ENCODE results near the gene DEFB121.
"Not testable (repeated sequence)": the region's sequence is repeated elsewhere in the genome, so short reads cannot be mapped to it uniquely, and the experiment has no call there.

The DEFB121 gene, protein sequence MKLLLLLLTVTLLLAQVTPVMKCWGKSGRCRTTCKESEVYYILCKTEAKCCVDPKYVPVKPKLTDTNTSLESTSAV

DNA sequence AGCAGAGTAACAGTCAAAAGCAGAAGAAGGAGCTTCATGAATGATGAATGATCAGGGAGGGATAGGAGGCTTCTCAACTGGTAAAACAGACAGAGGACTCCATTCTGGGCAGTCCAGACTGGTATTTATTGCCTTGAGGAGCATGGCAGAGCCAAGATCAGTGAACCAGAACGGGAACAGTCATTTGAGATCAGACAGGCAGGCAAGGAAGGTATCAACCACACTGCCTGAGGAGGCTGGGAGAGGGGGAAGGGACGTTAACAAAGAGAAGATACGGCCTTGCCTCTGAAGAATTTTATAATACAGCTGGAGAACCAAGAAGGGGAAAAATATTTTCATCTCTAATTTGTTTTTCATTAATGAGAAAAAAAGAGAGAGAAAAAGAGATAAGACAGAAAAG lies at the start of gene DEFB121:
Gene DEFB121 (minus strand): TSS at position 101 of the 400 bp plus-strand sequence. CDS start 63 bp downstream, at position 38.
- no peak within 1 kb of the TSS for H3K4me3 ChIP-seq
- H3K4me1 ChIP-seq: no peaks in the 10 kb centered on the region
- no peak for TF ChIP-seq Cebpa-rat (IDR thresholded peaks at IDR 0.05)
- no peaks in the 10 kb centered on the region for H4K20me1 ChIP-seq
- H3K27me3 ChIP-seq: no peaks in the 10 kb centered on the region
- no peak within 1 kb of the TSS for H3K4me2 ChIP-seq
- no peak within 1 kb of the TSS for H3K9ac ChIP-seq
- no peaks in the 10 kb centered on the region for H3K36me3 ChIP-seq
- no peak within 1 kb of the TSS for H3K27ac ChIP-seq
- 0 out of 2 replicates have a peak, but pooled peaks cover 5% of the 10 kb centered on the region for H3K9me3 ChIP-seq

DNA sequence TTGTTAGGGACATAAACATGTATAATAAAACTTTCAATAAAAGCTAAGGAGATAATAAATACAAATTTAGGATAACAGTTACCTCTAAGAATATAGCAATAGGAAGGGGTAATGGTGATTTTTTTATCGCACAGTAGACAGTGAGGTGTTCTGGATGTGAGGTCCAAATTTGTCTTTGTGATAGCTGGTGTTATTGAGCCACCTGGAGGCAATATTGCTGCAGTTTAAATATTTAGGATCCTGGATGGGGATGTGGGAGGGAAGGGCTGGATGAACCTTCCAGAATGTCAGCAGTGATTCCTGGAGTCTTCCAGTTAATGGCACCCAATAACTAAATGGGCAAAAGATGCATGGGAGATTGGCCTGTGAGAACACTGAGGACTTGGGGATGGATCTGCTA lies 48.3 kb upstream of the DEFB121 start:
- H3K9me3 ChIP-seq: peaks cover 4% of the 10 kb centered on the region
- H3K4me2 ChIP-seq: no peak overlapping the region
- H4K20me1 ChIP-seq: no peaks in the 10 kb centered on the region
- no peaks in the 10 kb centered on the region for H3K36me3 ChIP-seq
- no peak overlapping the region for H3K27ac ChIP-seq
- TF ChIP-seq Cebpa-rat (IDR thresholded peaks at IDR 0.05): no peak
- no peak overlapping the region for H3K4me3 ChIP-seq
- H3K9ac ChIP-seq: no peak overlapping the region
- H3K4me1 ChIP-seq: peaks cover 8% of the 10 kb centered on the region
- H3K27me3 ChIP-seq: no peaks in the 10 kb centered on the region

DNA sequence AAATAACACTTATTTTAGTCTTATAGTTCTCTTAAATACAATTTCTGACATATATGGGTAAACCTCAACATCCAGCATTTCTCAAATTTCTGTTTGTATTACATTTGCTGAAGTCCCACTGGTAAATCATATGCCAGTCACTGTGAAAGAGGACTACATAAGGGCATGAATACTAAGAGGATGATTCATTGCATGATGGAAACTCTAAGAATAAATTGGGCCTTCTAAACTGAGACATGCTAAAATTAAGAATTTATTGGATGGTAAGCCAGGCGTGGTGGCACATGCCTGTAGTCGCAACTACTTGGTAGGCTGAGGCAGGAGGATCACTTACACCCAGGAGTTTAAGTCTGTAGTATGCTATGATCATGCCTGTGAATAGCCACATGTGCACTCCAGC lies 46.6 kb upstream of the DEFB121 start:
- Histone ChIP-seq H3K4me3 (no peak overlapping the region), H3K4me1 (peaks cover 8% of the 10 kb centered on the region), H4K20me1 (no peaks in the 10 kb centered on the region), H3K27ac (no peak overlapping the region), H3K9ac (no peak overlapping the region), H3K9me3 (peaks cover 14% of the 10 kb centered on the region), H3K4me2 (no peak overlapping the region), H3K27me3 (no peaks in the 10 kb centered on the region), H3K36me3 (no peaks in the 10 kb centered on the region)
- TF ChIP-seq Cebpa-rat (IDR thresholded peaks at IDR 0.05): no peak

DNA sequence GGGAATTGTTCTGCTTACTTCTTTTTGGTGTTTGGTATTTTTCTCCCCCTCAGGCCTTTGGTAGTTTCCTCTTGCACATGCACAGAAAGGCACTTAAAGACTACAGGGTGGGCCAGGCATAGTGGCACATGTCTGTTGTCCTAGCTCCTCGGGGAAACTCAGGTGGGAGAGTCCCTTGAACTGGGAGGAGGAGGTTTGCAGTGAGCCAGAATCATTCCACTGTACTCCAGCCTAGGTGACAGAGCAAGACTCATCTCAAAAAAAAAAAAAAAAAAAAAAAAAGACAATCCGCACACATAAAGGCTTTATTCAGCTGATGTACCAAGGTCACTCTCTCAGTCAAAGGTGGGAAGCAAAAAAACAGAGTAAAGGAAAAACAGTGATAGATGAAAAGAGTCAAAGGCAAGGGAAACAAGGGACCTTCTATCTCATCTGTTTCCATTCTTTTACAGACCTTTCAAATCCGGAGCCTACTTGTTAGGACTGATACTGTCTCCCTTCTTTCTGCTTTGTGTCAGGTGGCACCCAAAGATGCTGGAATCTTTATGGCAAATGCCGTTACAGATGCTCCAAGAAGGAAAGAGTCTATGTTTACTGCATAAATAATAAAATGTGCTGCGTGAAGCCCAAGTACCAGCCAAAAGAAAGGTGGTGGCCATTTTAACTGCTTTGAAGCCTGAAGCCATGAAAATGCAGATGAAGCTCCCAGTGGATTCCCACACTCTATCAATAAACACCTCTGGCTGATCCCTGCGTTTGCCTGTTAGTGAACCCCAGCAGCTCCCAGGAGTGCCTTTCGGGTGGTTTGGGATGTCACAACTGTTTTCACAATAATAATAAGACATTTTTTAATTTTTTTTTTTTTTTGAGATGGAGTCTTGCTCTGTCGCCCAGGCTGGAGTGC lies 43.7 kb upstream of the DEFB121 start:
- no peaks in the 10 kb centered on the region for H3K27me3 ChIP-seq
- no peaks in the 10 kb centered on the region for H4K20me1 ChIP-seq
- no peak overlapping the region for H3K9ac ChIP-seq
- no peak overlapping the region for H3K27ac ChIP-seq
- H3K36me3 ChIP-seq: no peaks in the 10 kb centered on the region
- H3K4me3 ChIP-seq: no peak overlapping the region
- TF ChIP-seq Cebpa-rat (IDR thresholded peaks at IDR 0.05): no peak
- peaks cover 14% of the 10 kb centered on the region for H3K9me3 ChIP-seq
- H3K4me1 ChIP-seq: peaks cover 8% of the 10 kb centered on the region
- H3K4me2 ChIP-seq: no peak overlapping the region

DNA sequence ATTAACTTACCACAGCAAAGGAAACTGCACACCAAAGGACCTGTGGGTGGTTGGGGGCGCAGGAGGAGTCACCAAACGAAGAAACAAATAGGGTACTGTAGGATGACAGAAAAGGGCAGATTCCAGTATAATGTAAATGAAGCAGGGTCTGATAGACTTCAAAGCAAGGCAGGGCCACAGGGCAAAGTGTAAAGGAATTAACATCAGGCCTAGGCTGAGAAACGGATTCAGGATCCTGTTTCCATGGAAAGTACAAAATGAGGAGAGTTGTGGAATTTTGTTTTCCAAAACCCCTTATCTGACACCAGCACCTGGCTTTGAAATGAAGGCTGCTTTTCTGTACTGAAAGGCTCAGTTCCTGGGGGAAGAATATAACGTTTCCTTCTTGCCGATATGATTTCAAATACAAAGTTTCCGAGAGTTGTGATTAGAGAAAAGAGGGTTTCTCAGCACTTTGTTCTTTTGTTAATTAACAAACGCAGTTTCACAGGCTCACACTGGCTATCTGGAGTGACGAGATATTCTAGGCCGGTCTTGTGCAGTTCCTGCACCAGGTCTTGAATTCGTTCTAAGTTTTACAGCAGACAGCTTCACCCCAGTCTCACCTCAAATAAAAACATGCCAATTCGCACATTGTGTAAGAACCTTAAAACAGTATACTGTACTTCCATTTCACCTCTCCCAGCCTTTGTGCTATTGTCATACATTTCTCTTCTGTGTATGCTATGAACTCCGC lies 40.2 kb upstream of the DEFB121 start:
- no peaks in the 10 kb centered on the region for H3K27me3 ChIP-seq
- H3K9ac ChIP-seq: no peak overlapping the region
- TF ChIP-seq Cebpa-rat (IDR thresholded peaks at IDR 0.05): no peak
- H3K4me3 ChIP-seq: no peak overlapping the region
- peaks cover 14% of the 10 kb centered on the region for H3K9me3 ChIP-seq
- no peak overlapping the region for H3K4me2 ChIP-seq
- no peaks in the 10 kb centered on the region for H3K36me3 ChIP-seq
- no peaks in the 10 kb centered on the region for H4K20me1 ChIP-seq
- H3K27ac ChIP-seq: no peak overlapping the region
- no peaks in the 10 kb centered on the region for H3K4me1 ChIP-seq

DNA sequence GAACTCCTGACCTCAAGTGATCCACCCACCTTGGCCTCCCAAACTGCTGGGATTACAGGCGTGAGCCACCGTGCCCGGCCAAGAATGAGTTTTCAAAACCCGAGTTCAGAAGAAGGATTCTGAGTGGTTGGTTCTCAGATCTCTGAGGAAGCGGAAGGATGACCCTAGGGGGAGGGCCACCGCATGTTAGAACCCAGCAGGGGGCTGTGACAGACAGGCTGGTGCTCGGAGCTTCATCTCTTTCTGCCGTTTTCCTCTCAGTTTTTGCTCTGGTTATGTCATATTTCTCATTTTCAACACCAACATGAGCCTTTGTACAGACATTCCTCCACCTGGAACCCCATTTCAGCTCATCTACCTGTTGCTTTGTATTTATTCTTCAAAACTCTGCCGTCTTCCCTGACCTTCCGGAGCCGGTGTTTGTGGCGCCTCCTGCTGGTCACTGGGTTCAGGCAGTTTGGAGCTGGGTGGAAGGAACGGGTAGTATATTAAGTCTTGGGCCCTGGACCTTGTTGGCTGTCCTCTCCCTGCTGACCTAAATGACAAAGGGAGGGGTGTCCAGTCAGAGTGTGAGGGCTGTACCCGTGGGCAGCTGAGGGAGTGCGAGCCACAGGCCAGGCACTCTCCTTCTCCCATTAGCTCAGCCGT lies 34.1 kb upstream of the DEFB121 start, which contains the start of gene DEFB123:
Gene DEFB123 (plus strand): TSS at position 621 of the 648 bp plus-strand sequence. CDS start 67 bp downstream, outside the sequence.
- Histone ChIP-seq H3K4me3 (no peak within 1 kb of the TSS), H3K9ac (no peak within 1 kb of the TSS), H3K4me2 (no peak within 1 kb of the TSS), H3K27ac (no peak within 1 kb of the TSS), H3K27me3 (no peaks in the 10 kb centered on the region), H3K4me1 (no peaks in the 10 kb centered on the region), H4K20me1 (no peaks in the 10 kb centered on the region), H3K36me3 (no peaks in the 10 kb centered on the region), H3K9me3 (no peaks in the 10 kb centered on the region)
- TF ChIP-seq Cebpa-rat (IDR thresholded peaks at IDR 0.05): no peak

DNA sequence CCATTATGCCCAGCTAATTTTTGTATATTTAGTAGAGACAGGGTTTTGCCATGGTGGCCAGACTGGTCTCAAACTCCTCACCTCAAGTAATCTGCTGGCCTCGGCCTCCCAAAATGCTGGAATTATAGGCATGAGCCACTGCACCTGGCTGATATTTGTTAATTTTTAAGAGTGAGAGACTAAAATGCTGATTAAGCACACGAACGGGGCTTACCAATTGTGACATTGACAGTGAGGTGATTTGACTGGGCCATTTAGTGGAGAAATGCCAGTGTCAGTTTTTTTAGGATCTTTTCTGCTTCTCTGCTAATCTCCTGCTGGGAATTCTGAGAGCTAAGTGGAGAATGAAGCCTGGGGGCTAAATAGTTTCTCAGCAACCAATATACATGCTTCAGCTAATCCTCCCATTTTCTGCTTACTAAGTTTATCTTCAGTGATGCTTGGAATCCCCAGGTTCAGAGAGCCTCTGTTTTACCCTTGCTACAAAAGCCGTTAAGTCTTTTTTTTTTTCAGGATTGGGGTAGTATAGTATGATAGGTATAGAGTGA lies 24.6 kb upstream of the DEFB121 start:
- Histone ChIP-seq H3K27me3 (no peaks in the 10 kb centered on the region), H3K4me1 (no peaks in the 10 kb centered on the region), H4K20me1 (no peaks in the 10 kb centered on the region), H3K9ac (no peak overlapping the region), H3K9me3 (peaks cover 4% of the 10 kb centered on the region; the same call in 1 of the 2 replicates), H3K4me2 (no peak overlapping the region), H3K4me3 (no peak overlapping the region), H3K36me3 (no peaks in the 10 kb centered on the region), H3K27ac (no peak overlapping the region)
- TF ChIP-seq Cebpa-rat (IDR thresholded peaks at IDR 0.05): no peak

DNA sequence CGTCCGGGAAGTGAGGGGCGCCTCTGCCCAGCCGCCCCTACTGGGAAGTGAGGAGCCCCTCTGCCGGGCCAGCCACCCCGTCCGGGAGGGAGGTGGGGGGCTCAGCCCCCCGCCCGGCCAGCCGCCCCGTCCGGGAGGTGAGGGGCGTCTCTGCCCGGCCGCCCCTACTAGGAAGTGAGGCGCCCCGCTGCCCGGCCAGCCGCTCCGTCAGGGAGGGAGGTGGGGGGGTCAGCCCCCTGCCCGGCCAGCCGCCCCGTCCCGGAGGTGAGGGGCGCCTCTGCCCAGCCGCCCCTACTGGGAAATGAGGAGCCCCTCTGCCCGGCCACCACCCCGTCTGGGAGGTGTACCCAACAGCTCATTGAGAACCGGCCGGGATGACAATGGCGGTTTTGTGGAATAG lies 21.6 kb upstream of the DEFB121 start:
- H3K9me3 ChIP-seq, H3K27ac ChIP-seq, H3K4me1 ChIP-seq, H3K36me3 ChIP-seq, H3K9ac ChIP-seq, H3K4me2 ChIP-seq, H3K27me3 ChIP-seq, H3K4me3 ChIP-seq, H4K20me1 ChIP-seq: not testable (repeated sequence)

DNA sequence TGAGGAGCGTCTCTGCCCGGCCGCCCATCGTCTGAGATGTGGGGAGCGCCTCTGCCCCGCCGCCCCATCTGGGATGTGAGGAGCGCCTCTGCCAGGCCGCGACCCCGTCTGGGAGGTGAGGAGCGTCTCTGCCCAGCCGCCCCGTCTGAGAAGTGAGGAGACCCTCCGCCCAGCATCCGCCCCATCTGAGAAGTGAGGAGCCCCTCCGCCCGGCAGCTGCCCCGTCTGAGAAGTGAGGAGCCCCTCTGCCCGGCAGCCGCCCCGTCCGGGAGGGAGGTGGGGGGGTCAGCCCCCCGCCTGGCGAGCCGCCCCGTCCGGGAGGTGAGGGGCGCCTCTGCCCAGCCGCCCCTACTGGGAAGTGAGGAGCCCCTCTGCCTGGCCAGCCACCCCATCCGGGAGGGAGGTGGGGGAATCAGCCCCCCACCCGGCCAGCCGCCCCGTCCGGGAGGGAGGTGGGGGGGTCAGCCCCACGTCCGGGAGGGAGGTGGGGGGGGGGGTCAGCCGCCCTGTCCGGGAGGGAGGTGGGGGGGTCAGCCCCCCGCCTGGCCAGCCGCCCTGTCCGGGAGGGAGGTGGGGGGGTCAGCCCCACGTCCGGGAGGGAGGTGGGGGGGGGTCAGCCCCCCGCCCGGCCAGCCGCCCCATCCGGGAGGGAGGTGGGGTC lies 21.0 kb upstream of the DEFB121 start:
- not testable (repeated sequence) for H3K36me3 ChIP-seq, H3K4me3 ChIP-seq, H4K20me1 ChIP-seq, H3K27ac ChIP-seq, H3K27me3 ChIP-seq, H3K9ac ChIP-seq, H3K4me2 ChIP-seq, H3K9me3 ChIP-seq, H3K4me1 ChIP-seq

All from BLaER1 (cell line).